Ishikawa (cell line): ENCODE data around the gene EGFL7.

ENCODE experiments used
- CEBPB ChIP-seq: IDR thresholded peaks from 2 replicates; pipeline ENCODE4 v1.6.1; 2012
- CREB1 ChIP-seq: IDR thresholded peaks from 2 replicates; pipeline ENCODE4 v1.6.1; 2012; ENCODE audit warnings: low read depth
- EGR1 ChIP-seq: IDR thresholded peaks from 2 replicates; pipeline ENCODE4 v1.6.1; 2012
- EP300 ChIP-seq: IDR thresholded peaks from 2 replicates; pipeline ENCODE4 v1.6.1; 2012; ENCODE audit warnings: borderline replicate concordance
- FOXM1 ChIP-seq: IDR thresholded peaks from 2 replicates; pipeline ENCODE4 v1.6.1; 2012; ENCODE audit warnings: low read depth, borderline replicate concordance
- MAX ChIP-seq: IDR thresholded peaks from 2 replicates; pipeline ENCODE4 v1.6.1; 2012
- NFIC ChIP-seq: IDR thresholded peaks from 2 replicates; pipeline ENCODE4 v1.6.1; 2012
- RAD21 ChIP-seq: IDR thresholded peaks from 2 replicates; pipeline ENCODE4 v1.6.1; 2012; ENCODE audit warnings: low read depth
- TAF1 ChIP-seq: IDR thresholded peaks from 2 replicates; pipeline ENCODE4 v1.6.1; 2012; ENCODE audit warnings: low read depth, mild to moderate bottlenecking
- TCF12 ChIP-seq: IDR thresholded peaks from 2 replicates; pipeline ENCODE4 v1.6.1; 2012; ENCODE audit warnings: low read depth
- TEAD4 ChIP-seq: IDR thresholded peaks from 2 replicates; pipeline ENCODE4 v1.6.1; 2012
- YY1 ChIP-seq: IDR thresholded peaks from 2 replicates; pipeline ENCODE4 v1.6.1; 2012; ENCODE audit warnings: low read depth
- ZBTB7A ChIP-seq: IDR thresholded peaks from 2 replicates; pipeline ENCODE4 v1.6.1; 2012; ENCODE audit warnings: low read depth
- TF ChIP-seq, protein P1 (sequence below): IDR thresholded peaks from 2 replicates; pipeline ENCODE4 v1.6.1; 2012; ENCODE audit warnings: low read depth, mild to moderate bottlenecking
- TF ChIP-seq, protein P2 (sequence below): IDR thresholded peaks from 2 replicates; pipeline ENCODE4 v1.6.1; 2012

EGFL7 gene

GRCh38 chr9:136707011-136707410 lies 44.3 kb downstream of the EGFL7 start:
- TF ChIP-seq CEBPB (no peak), TAF1 (no peak), EP300 (no peak), CREB1 (no peak), FOXM1 (no peak), TCF12 (no peak), MAX (no peak), ZBTB7A (no peak), EGR1 (no peak)

GRCh38 chr9:136707849-136708517 lies 45.3 kb downstream of the EGFL7 start:
- TF ChIP-seq EGR1 (no peak), TAF1 (no peak), YY1 (no peak), TCF12 (no peak), CREB1 (no peak), ZBTB7A (no peak), TEAD4 (no peak), RAD21 (no peak), CEBPB (no peak), EP300 (no peak), MAX (no peak), NFIC (no peak), FOXM1 (no peak)
- TF ChIP-seq, protein P1, sequence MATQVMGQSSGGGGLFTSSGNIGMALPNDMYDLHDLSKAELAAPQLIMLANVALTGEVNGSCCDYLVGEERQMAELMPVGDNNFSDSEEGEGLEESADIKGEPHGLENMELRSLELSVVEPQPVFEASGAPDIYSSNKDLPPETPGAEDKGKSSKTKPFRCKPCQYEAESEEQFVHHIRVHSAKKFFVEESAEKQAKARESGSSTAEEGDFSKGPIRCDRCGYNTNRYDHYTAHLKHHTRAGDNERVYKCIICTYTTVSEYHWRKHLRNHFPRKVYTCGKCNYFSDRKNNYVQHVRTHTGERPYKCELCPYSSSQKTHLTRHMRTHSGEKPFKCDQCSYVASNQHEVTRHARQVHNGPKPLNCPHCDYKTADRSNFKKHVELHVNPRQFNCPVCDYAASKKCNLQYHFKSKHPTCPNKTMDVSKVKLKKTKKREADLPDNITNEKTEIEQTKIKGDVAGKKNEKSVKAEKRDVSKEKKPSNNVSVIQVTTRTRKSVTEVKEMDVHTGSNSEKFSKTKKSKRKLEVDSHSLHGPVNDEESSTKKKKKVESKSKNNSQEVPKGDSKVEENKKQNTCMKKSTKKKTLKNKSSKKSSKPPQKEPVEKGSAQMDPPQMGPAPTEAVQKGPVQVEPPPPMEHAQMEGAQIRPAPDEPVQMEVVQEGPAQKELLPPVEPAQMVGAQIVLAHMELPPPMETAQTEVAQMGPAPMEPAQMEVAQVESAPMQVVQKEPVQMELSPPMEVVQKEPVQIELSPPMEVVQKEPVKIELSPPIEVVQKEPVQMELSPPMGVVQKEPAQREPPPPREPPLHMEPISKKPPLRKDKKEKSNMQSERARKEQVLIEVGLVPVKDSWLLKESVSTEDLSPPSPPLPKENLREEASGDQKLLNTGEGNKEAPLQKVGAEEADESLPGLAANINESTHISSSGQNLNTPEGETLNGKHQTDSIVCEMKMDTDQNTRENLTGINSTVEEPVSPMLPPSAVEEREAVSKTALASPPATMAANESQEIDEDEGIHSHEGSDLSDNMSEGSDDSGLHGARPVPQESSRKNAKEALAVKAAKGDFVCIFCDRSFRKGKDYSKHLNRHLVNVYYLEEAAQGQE: no peak
- TF ChIP-seq, protein P2, sequence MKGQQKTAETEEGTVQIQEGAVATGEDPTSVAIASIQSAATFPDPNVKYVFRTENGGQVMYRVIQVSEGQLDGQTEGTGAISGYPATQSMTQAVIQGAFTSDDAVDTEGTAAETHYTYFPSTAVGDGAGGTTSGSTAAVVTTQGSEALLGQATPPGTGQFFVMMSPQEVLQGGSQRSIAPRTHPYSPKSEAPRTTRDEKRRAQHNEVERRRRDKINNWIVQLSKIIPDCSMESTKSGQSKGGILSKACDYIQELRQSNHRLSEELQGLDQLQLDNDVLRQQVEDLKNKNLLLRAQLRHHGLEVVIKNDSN: no peak

DNA sequence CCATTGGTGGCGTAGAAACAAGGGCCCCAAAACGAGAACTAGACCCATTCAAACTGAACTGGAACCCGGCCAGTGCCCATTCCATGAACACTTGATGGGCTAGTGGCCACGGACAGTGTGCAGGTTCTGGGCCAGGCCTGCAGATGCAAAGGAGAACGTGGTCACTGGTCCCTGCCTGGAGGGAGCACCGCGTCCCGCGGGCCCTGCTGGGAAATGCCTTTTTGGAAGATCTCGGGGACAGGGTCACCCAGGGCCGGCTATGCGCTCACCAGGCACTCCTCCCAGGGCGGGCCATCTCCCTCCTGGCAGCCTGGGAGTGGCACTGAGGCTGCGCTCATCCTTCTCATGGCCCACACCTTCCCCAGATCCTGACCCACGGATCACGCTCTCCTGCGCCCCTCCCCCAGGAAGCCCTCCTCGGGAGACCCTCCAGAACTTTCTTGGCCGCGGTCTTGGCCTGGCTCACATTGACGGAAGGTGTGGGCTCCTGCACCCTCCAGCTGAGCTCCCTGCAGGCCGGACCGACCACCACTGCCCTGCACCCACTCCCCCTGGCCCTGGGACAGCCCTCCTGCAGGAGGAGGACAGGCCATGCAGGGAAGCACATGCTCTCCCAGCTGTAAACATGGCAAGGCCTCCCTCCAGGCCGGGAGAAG lies 46.9 kb downstream of the EGFL7 start:
- TF ChIP-seq YY1: no peak
- TF ChIP-seq, protein P2: no peak
- no peak for TF ChIP-seq NFIC
- no peak for TF ChIP-seq RAD21
- TF ChIP-seq, protein P1: no peak
- TF ChIP-seq EGR1: no peak
- TF ChIP-seq FOXM1: no peak
- no peak for TF ChIP-seq TEAD4
- no peak for TF ChIP-seq EP300
- TF ChIP-seq ZBTB7A: no peak
- no peak for TF ChIP-seq TCF12

DNA sequence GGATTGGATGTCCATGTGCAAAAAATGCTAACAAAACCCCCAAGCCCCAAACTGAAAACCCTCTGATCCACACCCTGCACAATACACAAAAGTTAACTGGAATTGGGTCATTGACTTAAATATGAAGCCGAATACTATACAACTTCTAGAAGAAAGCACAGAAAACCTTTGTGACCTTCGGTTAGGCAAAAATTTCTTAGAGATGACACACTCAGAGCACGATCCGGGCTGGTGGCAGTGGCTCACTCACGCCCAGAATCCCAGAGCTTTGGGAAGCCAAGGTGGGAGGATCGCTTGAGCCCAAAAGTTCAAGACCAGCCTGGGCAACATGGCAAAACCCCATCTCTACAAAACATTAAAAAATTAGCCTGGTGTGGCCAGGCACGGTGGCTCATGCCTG lies 47.8 kb downstream of the EGFL7 start:
- TF ChIP-seq TAF1 (no peak), ZBTB7A (no peak), EP300 (no peak), FOXM1 (no peak), MAX (no peak), CEBPB (no peak), CREB1 (no peak), TCF12 (no peak), RAD21 (no peak), YY1 (no peak), NFIC (no peak), TEAD4 (no peak), EGR1 (no peak)
- TF ChIP-seq, protein P2: no peak
- TF ChIP-seq, protein P1: no peak
